Vagina (tissue), 2 donors: ENCODE data around the gene B3GLCT.

ENCODE experiments used
- CTCF ChIP-seq, 3 experiments: fragments of 450-650 bp in 2 of 3; fragments of 200-600 bp in 1 of 3; sonication (generic) in 1 of 3; IDR thresholded peaks; one replicate each; pipeline ENCODE4 v1.5.1; 2017 to 2019; ENCODE audit warnings: antibody characterized with exemption in 3 of 3, mild to moderate bottlenecking in 2 of 3, moderate library complexity in 2 of 3
- POLR2A ChIP-seq, 2 donors: fragments of 450-650 bp; IDR thresholded peaks; one replicate each; pipeline ENCODE4 v1.6.1; 2017; ENCODE audit warnings: antibody characterized with exemption in 2 of 2, mild to moderate bottlenecking in 2 of 2, moderate library complexity in 2 of 2

- TF ChIP-seq CTCF (IDR thresholded peaks at IDR 0.05) (no peak), POLR2A (IDR thresholded peaks at IDR 0.05) (no peak)
Observed at GRCh38 chr13:31242916-31243315, 43.1 kb downstream of the B3GLCT start.
